Common myeloid progenitor, CD34-positive (primary cell): Measurements from ENCODE around the gene PALLD.
A peak's percentile ranks its signal among the peaks of the same experiment; 100 is the strongest.

Experiments
- CTCF ChIA-PET: fragments of 350-600 bp; sonication (Branson Sonifier 250); formaldehyde crosslinking; loops from one replicate; lab custom pipeline; 2021; ENCODE audit warnings: antibody characterized with exemption; lab: Charles Lee
- POLR2A ChIA-PET: fragments of 350-600 bp; sonication (Branson Sonifier 250); formaldehyde crosslinking; loops from one replicate; lab custom pipeline; 2021; ENCODE audit warnings: antibody characterized with exemption; lab: Charles Lee
- DNase-seq, 3 donors: peaks; one replicate each; pipeline versions ENCODE4 v3.0.0 to v3.0.0-alpha.2; 2013
- H3K27ac ChIP-seq, 2 experiments: 1 replicate in 1 of 2; 2 replicates in 1 of 2; pipeline ENCODE4 v1.7.0; 2013; ENCODE audit warnings: inconsistent platforms in 2 of 2, low read length in 2 of 2, mild to moderate bottlenecking in 2 of 2, low read depth in 1 of 2, moderate library complexity in 1 of 2; ENCODE audit not compliant: severe bottlenecking in 2 of 2, insufficient read depth in 1 of 2, poor library complexity in 1 of 2
- H3K27me3 ChIP-seq, 5 experiments: replicated peaks in 2 of 5; 1 replicate in 3 of 5; 2 replicates in 2 of 5; pipeline versions ENCODE4 v1.6.1 to v1.7.0; 2013; ENCODE audit warnings: low read length in 4 of 5, mild to moderate bottlenecking in 2 of 5, moderate library complexity in 2 of 5, inconsistent platforms in 1 of 5; ENCODE audit not compliant: insufficient read depth in 5 of 5, control insufficient read depth in 4 of 5
- H3K36me3 ChIP-seq, 4 experiments: 1 replicate in 2 of 4; 2 replicates in 2 of 4; pipeline versions ENCODE4 v1.6.1 to v1.7.0; 2013; ENCODE audit warnings: low read length in 3 of 4, control low read depth in 1 of 4, mild to moderate bottlenecking in 1 of 4; ENCODE audit not compliant: control insufficient read depth in 4 of 4, insufficient read depth in 4 of 4
- H3K4me1 ChIP-seq, 4 experiments: 1 replicate in 3 of 4; 2 replicates in 1 of 4; pipeline versions ENCODE4 v1.6.1 to v1.7.1; 2013; ENCODE audit warnings: low read length in 3 of 4, mild to moderate bottlenecking in 3 of 4, control low read depth in 1 of 4, inconsistent platforms in 1 of 4, moderate library complexity in 1 of 4; ENCODE audit not compliant: control insufficient read depth in 4 of 4, insufficient read depth in 4 of 4; ENCODE audit errors: control extremely low read depth in 1 of 4
- H3K4me3 ChIP-seq, 7 experiments: 1 replicate in 4 of 7; 2 replicates in 3 of 7; pipeline versions ENCODE4 v1.5.1 to v1.7.0; 2013; ENCODE audit warnings: mild to moderate bottlenecking in 7 of 7, low read length in 6 of 7, moderate library complexity in 6 of 7, inconsistent platforms in 2 of 7, low read depth in 2 of 7, control low read depth in 1 of 7; ENCODE audit not compliant: insufficient read depth in 4 of 7, control insufficient read depth in 1 of 7; ENCODE audit errors: extremely low read depth in 1 of 7
- H3K9me3 ChIP-seq, 5 experiments: 1 replicate in 4 of 5; 2 replicates in 1 of 5; pipeline versions ENCODE4 v1.6.1 to v1.7.1; 2013; ENCODE audit warnings: low read length in 4 of 5, mild to moderate bottlenecking in 2 of 5, inconsistent platforms in 1 of 5, low read depth in 1 of 5, moderate library complexity in 1 of 5; ENCODE audit not compliant: control insufficient read depth in 4 of 5, insufficient read depth in 2 of 5; ENCODE audit errors: control extremely low read depth in 1 of 5
- WGBS: methylation state at CpG from one replicate; pipeline ENCODE4 v1.1.5; 2013; ENCODE audit not compliant: insufficient coverage; 5-methylcytosine and 5-hydroxymethylcytosine counted together

PALLD gene

GRCh38 chr4:168521721-168522120, 24.9 kb downstream of the PALLD start:
- WGBS = no CpG with 5 or more reads among the region's 2 CpGs
- Histone ChIP-seq H3K27ac (no peak overlapping the region), H3K27me3 (no peaks in the 10 kb centered on the region), H3K4me1 (no peaks in the 10 kb centered on the region), H3K9me3 (no peaks in the 10 kb centered on the region), H3K36me3 (no peaks in the 10 kb centered on the region), H3K4me3 (no peak overlapping the region)
- POLR2A ChIA-PET = no interaction called here
- CTCF ChIA-PET = interaction anchor here (0.7 kb wide), 1 partner anchor 21 kb away, joined by 3 read pairs; no protein-coding TSS in a partner anchor
- DNase-seq = no peak

GRCh38 chr4:168522356-168522755, 25.5 kb downstream of the PALLD start:
- no peak overlapping the region for H3K4me3 ChIP-seq
- CTCF ChIA-PET = interaction anchor here (0.7 to 1.4 kb wide), 3 partner anchors 8 to 36 kb away, joined by 3 to 4 read pairs (median 3); no protein-coding TSS in a partner anchor
- no peak overlapping the region for H3K27ac ChIP-seq
- DNase-seq = no peak
- no CpG with 5 or more reads among the region's 2 CpGs for WGBS
- POLR2A ChIA-PET = no interaction called here
- H3K36me3 ChIP-seq = no peaks in the 10 kb centered on the region
- H3K9me3 ChIP-seq = no peaks in the 10 kb centered on the region
- H3K27me3 ChIP-seq = no peaks in the 10 kb centered on the region
- H3K4me1 ChIP-seq = no peaks in the 10 kb centered on the region

- Histone ChIP-seq H3K27me3 (no peaks in the 10 kb centered on the region), H3K4me3 (no peak overlapping the region), H3K4me1 (no peaks in the 10 kb centered on the region), H3K9me3 (no peaks in the 10 kb centered on the region), H3K36me3 (no peaks in the 10 kb centered on the region), H3K27ac (no peak overlapping the region)
- ChIA-PET POLR2A (no interaction called here), CTCF (interaction anchor here (0.7 to 1.4 kb wide), 2 partner anchors 9 to 35 kb away, joined by 3 to 4 read pairs; no protein-coding TSS in a partner anchor)
- DNase-seq = no peak
- WGBS = 80% methylated on average over 1 of the region's 2 CpGs
These were observed 26.1 kb downstream of the PALLD start for GRCh38 chr4:168522829-168523489.

DNA sequence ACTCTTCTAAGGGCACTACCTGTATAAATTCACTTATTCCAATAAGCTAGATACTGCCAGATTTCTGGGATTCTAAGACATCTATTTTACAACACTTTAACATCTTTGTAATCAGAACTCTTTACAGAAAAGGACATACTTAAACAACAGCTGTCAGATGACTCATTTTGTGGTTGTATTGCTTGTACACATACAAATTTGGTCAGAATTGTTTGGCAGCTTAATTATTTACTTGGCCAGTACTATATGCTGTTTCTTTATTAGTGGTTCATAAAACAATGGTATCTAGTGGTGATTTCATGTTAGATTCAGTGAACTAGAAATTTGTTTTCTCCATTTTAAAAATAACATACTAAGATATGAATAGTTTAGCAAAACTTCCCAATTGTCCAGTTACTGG, 27.2 kb downstream of the PALLD start:
- DNase-seq = peak in 1 of 3 donors; percentile 14

GRCh38 chr4:168524897-168525296, 28.0 kb downstream of the PALLD start:
- Histone ChIP-seq H3K27me3 (no peaks in the 10 kb centered on the region), H3K4me1 (no peaks in the 10 kb centered on the region), H3K9me3 (no peaks in the 10 kb centered on the region), H3K36me3 (no peaks in the 10 kb centered on the region), H3K27ac (no peak overlapping the region), H3K4me3 (no peak overlapping the region)
- POLR2A ChIA-PET = no interaction called here
- CTCF ChIA-PET = interaction anchor here (1.1 kb wide), 1 partner anchor 11 kb away, joined by 4 read pairs; no protein-coding TSS in a partner anchor
- WGBS = no CpG with 5 or more reads among the region's 3 CpGs
- DNase-seq = no peak

More for the DNA sequence above, 27.2 kb downstream of the PALLD start:
- Histone ChIP-seq H3K27ac (no peak overlapping the region), H3K4me3 (no peak overlapping the region), H3K9me3 (no peaks in the 10 kb centered on the region), H3K27me3 (no peaks in the 10 kb centered on the region), H3K36me3 (no peaks in the 10 kb centered on the region), H3K4me1 (no peaks in the 10 kb centered on the region)
- CTCF ChIA-PET = no interaction called here
- POLR2A ChIA-PET = no interaction called here

DNA sequence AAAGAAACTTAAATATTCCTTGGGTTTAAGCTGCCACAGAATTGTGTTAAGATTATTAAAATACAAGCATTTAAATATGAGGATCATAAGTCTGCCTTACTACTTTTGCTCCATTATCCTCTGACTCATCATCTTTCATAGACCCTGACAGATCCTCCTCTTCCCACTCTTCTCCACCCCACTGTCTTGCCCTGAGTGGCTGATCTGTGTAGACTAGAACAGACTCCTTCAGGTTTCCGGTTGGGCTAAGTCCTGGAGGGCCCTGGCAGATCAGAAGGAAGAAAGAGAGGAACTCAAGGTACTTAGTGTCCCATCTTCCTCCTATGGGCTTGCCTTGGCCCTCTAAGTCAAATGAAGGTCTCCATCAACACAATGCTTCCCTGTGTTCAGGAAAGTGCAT, 30.7 kb downstream of the PALLD start:
- POLR2A ChIA-PET = no interaction called here
- Histone ChIP-seq H3K4me1 (no peaks in the 10 kb centered on the region), H3K4me3 (no peak overlapping the region), H3K27me3 (no peaks in the 10 kb centered on the region), H3K9me3 (no peaks in the 10 kb centered on the region), H3K27ac (no peak overlapping the region), H3K36me3 (no peaks in the 10 kb centered on the region)
- no peak for DNase-seq
- 100% methylated on average over 1 of the region's 1 CpG for WGBS
- CTCF ChIA-PET = no interaction called here

DNA sequence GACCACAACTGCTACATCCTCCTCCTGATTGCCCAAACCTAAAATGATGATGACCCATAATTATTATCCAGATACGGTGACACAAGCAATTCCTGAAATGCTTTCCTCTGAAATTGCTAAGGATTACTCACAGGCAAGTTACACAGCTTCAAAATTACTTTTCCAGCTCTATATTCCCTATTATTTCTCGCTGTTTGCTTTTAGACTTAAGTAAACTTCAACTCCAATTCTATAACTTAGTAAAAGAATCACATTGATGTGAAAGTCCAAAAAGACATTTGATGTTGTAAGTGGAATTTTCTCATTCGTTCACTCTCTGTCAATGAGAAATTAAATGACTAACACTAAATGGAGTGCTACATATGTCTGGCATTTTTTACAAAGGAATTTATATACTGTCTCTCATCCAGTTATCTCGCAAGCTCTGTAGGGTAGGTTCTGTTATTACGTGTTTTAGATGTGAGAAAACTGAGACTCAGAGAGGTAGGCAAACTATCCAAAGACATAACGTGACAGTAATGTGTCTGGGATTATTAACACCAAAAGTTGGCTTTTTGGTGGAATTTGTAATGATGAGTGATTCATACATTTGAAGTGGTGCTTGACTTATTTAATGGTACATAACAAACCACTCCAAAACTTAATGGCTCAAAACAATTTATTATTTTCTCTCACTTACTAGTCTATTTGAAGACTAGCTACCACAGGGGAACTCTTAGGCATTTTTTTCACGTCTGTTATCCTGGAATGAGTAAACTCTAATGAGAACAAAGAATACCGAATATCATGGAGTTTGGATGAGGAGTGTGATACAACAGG, 31.5 kb downstream of the PALLD start:
- 100% methylated on average over 3 of the region's 8 CpGs for WGBS
- no peak overlapping the region for H3K27ac ChIP-seq
- no peaks in the 10 kb centered on the region for H3K4me1 ChIP-seq
- no peaks in the 10 kb centered on the region for H3K9me3 ChIP-seq
- no peak for DNase-seq
- ChIA-PET POLR2A (no interaction called here), CTCF (no interaction called here)
- H3K27me3 ChIP-seq = no peaks in the 10 kb centered on the region
- no peaks in the 10 kb centered on the region for H3K36me3 ChIP-seq
- no peak overlapping the region for H3K4me3 ChIP-seq
